WTC11 (cell line): ENCODE results near the gene ITGB3. TPM values are rescaled to one million over a fixed set of nuclear protein-coding genes. Genes with fewer than 3 reads are reported as not detected.

ENCODE experiments used
- ATAC-seq: fragments of 200-7000 bp; cut with Tn5 transposase; 2 replicates; pipeline ENCODE4 v1.10.0; 2021; ENCODE audit warnings: mild to moderate bottlenecking, moderate library complexity
- CTCF ChIA-PET: fragments of 300-600 bp; sonication (Branson Sonifier 250); formaldehyde crosslinking; loops from one replicate; lab custom pipeline; 2021; ENCODE audit warnings: antibody characterized with exemption; lab: Charles Lee
- POLR2A ChIA-PET: fragments of 350-600 bp; sonication (Branson Sonifier 250); formaldehyde crosslinking; loops from one replicate; lab custom pipeline; 2021; ENCODE audit warnings: antibody characterized with exemption; lab: Charles Lee
- DNase-seq: peaks from one replicate; pipeline ENCODE4 v3.0.0; 2021; ENCODE audit warnings: low spot score
- H3K27ac Mint-ChIP-seq: 2 replicates; pipeline ENCODE4 v1.8.0; 2021; ENCODE audit warnings: mixed read lengths
- H3K27me3 Mint-ChIP-seq: 2 replicates; pipeline ENCODE4 v1.8.0; 2021; ENCODE audit warnings: low read depth, mild to moderate bottlenecking, moderate library complexity, mixed read lengths
- H3K36me3 Mint-ChIP-seq: 2 replicates; pipeline ENCODE4 v1.8.0; 2021; ENCODE audit warnings: mixed read lengths
- H3K4me1 Mint-ChIP-seq: 2 replicates; pipeline ENCODE4 v1.8.0; 2022; ENCODE audit warnings: mixed read lengths
- H3K4me3 Mint-ChIP-seq: 2 replicates; pipeline ENCODE4 v1.8.0; 2021; ENCODE audit warnings: mild to moderate bottlenecking, moderate library complexity, mixed read lengths
- H3K9me3 Mint-ChIP-seq: 2 replicates; pipeline ENCODE4 v1.8.0; 2021; ENCODE audit warnings: mixed read lengths
- ATF1 ChIP-seq: sonication (generic); formaldehyde crosslinking; IDR thresholded peaks from 2 replicates; pipeline ENCODE4 v1.8.1; 2023; ENCODE audit warnings: mild to moderate bottlenecking, moderate library complexity, missing genetic modification reagents
- E2F5 ChIP-seq: sonication (generic); formaldehyde crosslinking; IDR thresholded peaks from 2 replicates; pipeline ENCODE4 v1.8.1; 2022; ENCODE audit warnings: mild to moderate bottlenecking, moderate library complexity, missing genetic modification reagents
- ESRRA ChIP-seq: sonication (generic); formaldehyde crosslinking; IDR thresholded peaks from 2 replicates; pipeline ENCODE4 v1.8.1; 2022; ENCODE audit warnings: mild to moderate bottlenecking, missing genetic modification reagents, borderline replicate concordance
- FOXP1 ChIP-seq: sonication (generic); formaldehyde crosslinking; IDR thresholded peaks from 2 replicates; pipeline ENCODE4 v1.8.0; 2022; ENCODE audit warnings: missing genetic modification reagents, mild to moderate bottlenecking, moderate library complexity, borderline replicate concordance
- HMGA2 ChIP-seq: fragments of 250-450 bp; sonication (Bioruptor Pico); IDR thresholded peaks from 2 replicates; pipeline ENCODE4 v1.4.0; 2021; ENCODE audit warnings: mild to moderate bottlenecking, moderate library complexity
- JUN ChIP-seq: sonication (generic); formaldehyde crosslinking; IDR thresholded peaks from 2 replicates; pipeline ENCODE4 v1.8.0; 2023; ENCODE audit warnings: mild to moderate bottlenecking, missing genetic modification reagents
- RELA ChIP-seq: sonication (generic); formaldehyde crosslinking; IDR thresholded peaks from 2 replicates; pipeline ENCODE4 v1.8.1; 2022; ENCODE audit warnings: missing genetic modification reagents, mild to moderate bottlenecking, borderline replicate concordance
- SMAD3 ChIP-seq: sonication (generic); formaldehyde crosslinking; IDR thresholded peaks from 2 replicates; pipeline ENCODE4 v1.8.0; 2022; ENCODE audit warnings: missing genetic modification reagents, mild to moderate bottlenecking, borderline replicate concordance
- TCF7 ChIP-seq: sonication (generic); formaldehyde crosslinking; IDR thresholded peaks from 2 replicates; pipeline ENCODE4 v1.8.0; 2022; ENCODE audit warnings: mild to moderate bottlenecking, low read depth, missing genetic modification reagents, moderate library complexity
- ZNF121 ChIP-seq: sonication (generic); formaldehyde crosslinking; IDR thresholded peaks from 2 replicates; pipeline ENCODE4 v1.8.0; 2023; ENCODE audit warnings: missing genetic modification reagents
- ZNF317 ChIP-seq: sonication (generic); formaldehyde crosslinking; IDR thresholded peaks from 2 replicates; pipeline ENCODE4 v1.8.1; 2023; ENCODE audit warnings: low read depth, mild to moderate bottlenecking, moderate library complexity, missing genetic modification reagents, borderline replicate concordance
- ZNF396 ChIP-seq: fragments of 250-450 bp; sonication (Bioruptor Pico); IDR thresholded peaks from 2 replicates; pipeline ENCODE4 v1.8.0; 2021; ENCODE audit warnings: mild to moderate bottlenecking, moderate library complexity, borderline replicate concordance
- total RNA-seq: library from RNA; stranded (reverse); gene quantifications from 3 replicates; pipeline ENCODE4 v1.2.3, GENCODE V29; 2021
- TF ChIP-seq, protein P1 (sequence below): sonication (generic); formaldehyde crosslinking; IDR thresholded peaks from 2 replicates; pipeline ENCODE4 v1.8.1; 2023; ENCODE audit warnings: mild to moderate bottlenecking, missing genetic modification reagents
- TF ChIP-seq, protein P2 (sequence below): fragments of 250-450 bp; sonication (Bioruptor Pico); IDR thresholded peaks from 2 replicates; pipeline ENCODE4 v1.9.0; 2021; ENCODE audit warnings: mild to moderate bottlenecking, borderline replicate concordance
- TF ChIP-seq, protein P3 (sequence below): sonication (generic); formaldehyde crosslinking; conservative IDR thresholded peaks from 2 replicates; pipeline ENCODE4 v1.8.1; 2022; ENCODE audit warnings: mild to moderate bottlenecking, missing genetic modification reagents

ITGB3 gene
- total RNA-seq, 1 experiment from 2014 or later = 0.04 TPM

DNA sequence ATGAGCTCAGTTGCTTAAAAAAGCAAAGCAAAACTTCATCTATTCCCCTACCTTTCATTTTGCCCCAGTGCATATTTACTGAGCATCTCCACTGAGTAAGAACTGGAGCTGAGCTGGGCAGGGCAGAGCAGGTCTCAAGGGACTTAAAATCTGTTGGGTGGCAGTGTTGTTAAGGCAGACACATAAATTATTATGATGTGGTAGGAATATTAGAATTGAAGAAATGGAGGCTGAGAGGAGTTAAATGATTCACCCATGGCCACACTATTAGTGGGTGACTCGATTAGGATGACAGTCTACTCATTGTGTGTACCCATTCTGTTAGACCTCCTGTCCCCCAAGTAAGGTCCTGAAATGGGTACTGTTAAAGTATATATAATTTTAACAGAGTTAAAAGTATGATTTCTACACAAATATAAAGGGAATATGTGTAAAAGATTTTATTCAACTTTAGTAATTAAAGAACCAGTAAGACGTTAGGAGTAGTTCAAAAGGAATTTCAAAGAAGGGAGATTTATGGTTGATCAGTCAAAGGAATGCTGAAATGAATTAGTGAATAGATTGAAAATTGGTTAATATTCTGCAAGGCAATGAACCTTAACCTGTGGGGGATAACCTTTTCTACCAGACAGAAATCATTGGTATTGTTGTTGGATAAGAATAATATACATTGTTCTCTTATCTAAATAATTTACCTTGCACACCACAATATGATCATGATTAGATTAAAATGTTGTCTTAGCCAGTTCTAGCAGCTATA, 17.5 kb downstream of the ITGB3 start (continued):
- TF ChIP-seq, protein P1, sequence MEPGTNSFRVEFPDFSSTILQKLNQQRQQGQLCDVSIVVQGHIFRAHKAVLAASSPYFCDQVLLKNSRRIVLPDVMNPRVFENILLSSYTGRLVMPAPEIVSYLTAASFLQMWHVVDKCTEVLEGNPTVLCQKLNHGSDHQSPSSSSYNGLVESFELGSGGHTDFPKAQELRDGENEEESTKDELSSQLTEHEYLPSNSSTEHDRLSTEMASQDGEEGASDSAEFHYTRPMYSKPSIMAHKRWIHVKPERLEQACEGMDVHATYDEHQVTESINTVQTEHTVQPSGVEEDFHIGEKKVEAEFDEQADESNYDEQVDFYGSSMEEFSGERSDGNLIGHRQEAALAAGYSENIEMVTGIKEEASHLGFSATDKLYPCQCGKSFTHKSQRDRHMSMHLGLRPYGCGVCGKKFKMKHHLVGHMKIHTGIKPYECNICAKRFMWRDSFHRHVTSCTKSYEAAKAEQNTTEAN = no peak
- no peak for TF ChIP-seq TCF7
- no peak for TF ChIP-seq JUN (CRISPR knock-in tag)
- TF ChIP-seq, protein P2, sequence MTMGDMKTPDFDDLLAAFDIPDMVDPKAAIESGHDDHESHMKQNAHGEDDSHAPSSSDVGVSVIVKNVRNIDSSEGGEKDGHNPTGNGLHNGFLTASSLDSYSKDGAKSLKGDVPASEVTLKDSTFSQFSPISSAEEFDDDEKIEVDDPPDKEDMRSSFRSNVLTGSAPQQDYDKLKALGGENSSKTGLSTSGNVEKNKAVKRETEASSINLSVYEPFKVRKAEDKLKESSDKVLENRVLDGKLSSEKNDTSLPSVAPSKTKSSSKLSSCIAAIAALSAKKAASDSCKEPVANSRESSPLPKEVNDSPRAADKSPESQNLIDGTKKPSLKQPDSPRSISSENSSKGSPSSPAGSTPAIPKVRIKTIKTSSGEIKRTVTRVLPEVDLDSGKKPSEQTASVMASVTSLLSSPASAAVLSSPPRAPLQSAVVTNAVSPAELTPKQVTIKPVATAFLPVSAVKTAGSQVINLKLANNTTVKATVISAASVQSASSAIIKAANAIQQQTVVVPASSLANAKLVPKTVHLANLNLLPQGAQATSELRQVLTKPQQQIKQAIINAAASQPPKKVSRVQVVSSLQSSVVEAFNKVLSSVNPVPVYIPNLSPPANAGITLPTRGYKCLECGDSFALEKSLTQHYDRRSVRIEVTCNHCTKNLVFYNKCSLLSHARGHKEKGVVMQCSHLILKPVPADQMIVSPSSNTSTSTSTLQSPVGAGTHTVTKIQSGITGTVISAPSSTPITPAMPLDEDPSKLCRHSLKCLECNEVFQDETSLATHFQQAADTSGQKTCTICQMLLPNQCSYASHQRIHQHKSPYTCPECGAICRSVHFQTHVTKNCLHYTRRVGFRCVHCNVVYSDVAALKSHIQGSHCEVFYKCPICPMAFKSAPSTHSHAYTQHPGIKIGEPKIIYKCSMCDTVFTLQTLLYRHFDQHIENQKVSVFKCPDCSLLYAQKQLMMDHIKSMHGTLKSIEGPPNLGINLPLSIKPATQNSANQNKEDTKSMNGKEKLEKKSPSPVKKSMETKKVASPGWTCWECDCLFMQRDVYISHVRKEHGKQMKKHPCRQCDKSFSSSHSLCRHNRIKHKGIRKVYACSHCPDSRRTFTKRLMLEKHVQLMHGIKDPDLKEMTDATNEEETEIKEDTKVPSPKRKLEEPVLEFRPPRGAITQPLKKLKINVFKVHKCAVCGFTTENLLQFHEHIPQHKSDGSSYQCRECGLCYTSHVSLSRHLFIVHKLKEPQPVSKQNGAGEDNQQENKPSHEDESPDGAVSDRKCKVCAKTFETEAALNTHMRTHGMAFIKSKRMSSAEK = no peak
- TF ChIP-seq ZNF121 = no peak
- no peak for TF ChIP-seq ZNF317 (CRISPR knock-in tag)

DNA sequence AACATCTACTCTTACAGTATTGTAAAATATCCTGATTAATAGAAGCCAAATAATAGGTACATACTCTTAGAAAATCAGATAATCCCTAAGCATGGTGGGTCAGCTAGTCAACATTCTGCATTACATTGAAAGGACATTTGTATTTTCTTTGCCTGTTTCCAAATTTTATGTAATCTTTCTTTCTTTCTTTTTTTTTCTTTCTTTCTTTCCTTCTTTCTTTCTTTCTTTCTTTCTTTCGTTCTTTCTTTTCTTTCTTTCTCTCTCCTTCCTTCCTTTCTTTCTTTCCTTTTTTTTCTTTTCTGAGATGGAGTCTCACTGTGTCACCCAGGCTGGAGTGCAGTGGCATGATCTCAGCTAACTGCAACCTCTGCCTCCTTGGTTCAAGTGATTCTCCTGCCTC, 18.9 kb downstream of the ITGB3 start:
- Mint-ChIP-seq H3K27me3 (peaks cover 3% of the 10 kb centered on the region; the same call in 1 of the 2 replicates), H3K36me3 (peaks cover 13% of the 10 kb centered on the region), H3K4me1 (peaks cover 35% of the 10 kb centered on the region), H3K27ac (no peak overlapping the region)
- ChIA-PET POLR2A (interaction anchor here (0.6 kb wide), 1 partner anchor 842 kb away, joined by 4 read pairs; no protein-coding TSS in a partner anchor), CTCF (interaction anchor here (1.6 kb wide), 1 partner anchor 43 kb away, joined by 4 read pairs; no protein-coding TSS in a partner anchor)
- TF ChIP-seq, protein P3, sequence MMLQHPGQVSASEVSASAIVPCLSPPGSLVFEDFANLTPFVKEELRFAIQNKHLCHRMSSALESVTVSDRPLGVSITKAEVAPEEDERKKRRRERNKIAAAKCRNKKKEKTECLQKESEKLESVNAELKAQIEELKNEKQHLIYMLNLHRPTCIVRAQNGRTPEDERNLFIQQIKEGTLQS (CRISPR knock-in tag) = no peak
- TF ChIP-seq FOXP1 (CRISPR knock-in tag) = no peak
- TF ChIP-seq, all 79 proteins: peak for 0
- H3K4me3 Mint-ChIP-seq = no peak overlapping the region
- DNase-seq (no peak), ATAC-seq (no peak)
- peaks cover 26% of the 10 kb centered on the region for H3K9me3 Mint-ChIP-seq

DNA sequence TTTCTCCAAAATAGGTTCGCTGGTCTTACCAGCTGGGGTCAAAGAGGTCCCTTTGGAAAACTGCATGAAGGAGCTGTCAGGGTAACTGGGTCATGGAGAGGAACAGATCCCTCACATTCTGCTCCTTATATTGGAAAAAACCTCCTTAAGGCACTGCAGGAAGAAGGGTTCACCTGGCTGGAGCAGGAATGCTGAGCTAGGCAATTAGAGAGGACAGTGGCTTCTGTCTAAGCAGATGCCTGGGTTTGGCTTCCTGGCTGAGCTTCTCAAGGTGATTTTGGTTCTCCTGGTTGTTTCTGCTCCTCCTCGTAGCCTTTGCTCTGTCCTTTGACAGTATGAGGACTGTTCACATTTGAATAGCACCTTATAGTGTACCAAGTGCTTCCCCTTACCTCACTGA, 19.6 kb downstream of the ITGB3 start:
- H3K9me3 Mint-ChIP-seq = peaks cover 18% of the 10 kb centered on the region
- H3K36me3 Mint-ChIP-seq = peaks cover 8% of the 10 kb centered on the region
- DNase-seq = no peak
- peaks cover 3% of the 10 kb centered on the region; the same call in 1 of the 2 replicates for H3K27me3 Mint-ChIP-seq
- POLR2A ChIA-PET = no interaction called here
- H3K4me1 Mint-ChIP-seq = peaks cover 35% of the 10 kb centered on the region
- no peak for ATAC-seq
- H3K27ac Mint-ChIP-seq = no peak overlapping the region
- H3K4me3 Mint-ChIP-seq = no peak overlapping the region
- CTCF ChIA-PET = interaction anchor here (1.6 kb wide), 1 partner anchor 42 kb away, joined by 4 read pairs; no protein-coding TSS in a partner anchor
- TF ChIP-seq SMAD3 (CRISPR knock-in tag) = no peak
- no peak for TF ChIP-seq ATF1 (CRISPR knock-in tag)
- no peak for TF ChIP-seq ZNF396 (CRISPR knock-in tag)
- no peak for TF ChIP-seq E2F5 (CRISPR knock-in tag)
- TF ChIP-seq HMGA2 (CRISPR knock-in tag) = no peak
- no peak for TF ChIP-seq ESRRA
- TF ChIP-seq RELA (CRISPR knock-in tag) = no peak
